K562 (cell line): Measurements from ENCODE around the gene FXYD3. TPM values are rescaled to one million over a fixed set of nuclear protein-coding genes. Genes with fewer than 3 reads are reported as not detected.

ENCODE experiments used
- ATAC-seq: fragments of 200-7000 bp; cut with Tn5 transposase; 3 replicates; pipeline ENCODE4 v1.9.1; 2020; ENCODE audit warnings: moderate library complexity
- BruUV-seq: library from RNA; stranded (reverse); fragments of 400-500 nt; replicated peaks from 2 replicates; lab custom pipeline; 2021; lab: Mats Ljungman, UMichigan
- CTCF ChIA-PET: fragments of 300-600 bp; formaldehyde crosslinking; extraction: SDS; loops from one replicate; lab custom pipeline; 2021; ENCODE audit warnings: low intra/inter-chr PET ratio; lab: Yijun Ruan, JAX
- POLR2A ChIA-PET: fragments of 300-600, 350-650 bp; sonication (Branson Sonifier 250); formaldehyde crosslinking; extraction: SDS; loops from one replicate; lab custom pipeline; 2021; ENCODE audit warnings: antibody characterized with exemption, inconsistent platforms; lab: Yijun Ruan, JAX
- DNase-seq, 4 experiments: peaks; one replicate each; pipeline versions ENCODE4 v3.0.0 to v3.0.0-alpha.2; 2011 to 2018; ENCODE audit warnings: low spot score in 3 of 4, mixed read lengths in 3 of 4; ENCODE audit errors: extremely low read depth in 1 of 4
- FAIRE-seq: peaks from 2 replicates; lab custom pipeline; 2011; peaks lifted over from hg19 to GRCh38; lab: Jason Lieb, UNC
- H2AFZ ChIP-seq: 2 replicates; pipeline ENCODE4 v1.6.0; 2011; ENCODE audit warnings: low read depth, low read length, control low read depth, inconsistent platforms
- H3K27ac ChIP-seq: fragments of 200-600 bp; 3 replicates; pipeline ENCODE4 v1.8.0; 2011; ENCODE audit warnings: low read depth, mild to moderate bottlenecking, control low read depth, inconsistent platforms, low read length, moderate library complexity, mixed read lengths; ENCODE audit errors: extremely low read depth
- H3K27me3 ChIP-seq, 2 experiments: fragments of 300-600 bp in 1 of 2; 2 replicates in 1 of 2; 3 replicates in 1 of 2; pipeline versions ENCODE4 v1.6.0 to v1.8.0; 2011; ENCODE audit warnings: inconsistent platforms in 2 of 2, low read length in 2 of 2, mild to moderate bottlenecking in 1 of 2, mixed read lengths in 1 of 2, moderate library complexity in 1 of 2; ENCODE audit not compliant: control insufficient read depth in 2 of 2, insufficient read depth in 2 of 2
- H3K36me3 ChIP-seq: fragments of 300-600 bp; 3 replicates; pipeline ENCODE4 v1.8.0; 2011; ENCODE audit warnings: mild to moderate bottlenecking, low read length, inconsistent platforms; ENCODE audit not compliant: control insufficient read depth, insufficient read depth
- H3K4me1 ChIP-seq, 2 experiments: fragments of 200-600 bp in 1 of 2; replicated peaks in 1 of 2; 2 replicates in 1 of 2; 3 replicates in 1 of 2; pipeline versions ENCODE4 v1.5.1 to v1.8.0; 2011; ENCODE audit warnings: inconsistent platforms in 2 of 2, low read length in 2 of 2, mild to moderate bottlenecking in 1 of 2, mixed read lengths in 1 of 2, moderate library complexity in 1 of 2; ENCODE audit not compliant: control insufficient read depth in 2 of 2, insufficient read depth in 2 of 2
- H3K4me2 ChIP-seq: 2 replicates; pipeline ENCODE4 v1.6.1; 2011; ENCODE audit warnings: low read length, control low read depth, inconsistent platforms, mixed read lengths; ENCODE audit not compliant: insufficient read depth
- H3K4me3 ChIP-seq: fragments of 200-600 bp; sonication (generic), shearing (Covaris generic); 2 replicates; pipeline ENCODE4 v1.5.1; 2016; ENCODE audit warnings: control low read depth, inconsistent platforms
- H3K79me2 ChIP-seq: fragments of 200-600 bp; 3 replicates; pipeline ENCODE4 v1.8.0; 2011; ENCODE audit warnings: low read length, inconsistent platforms; ENCODE audit not compliant: control insufficient read depth, insufficient read depth
- H3K9ac ChIP-seq, 2 experiments: 2 replicates each; pipeline versions ENCODE4 v1.6.0 to v1.6.1; 2011; ENCODE audit warnings: low read depth in 2 of 2, low read length in 2 of 2, control low read depth in 1 of 2, inconsistent platforms in 1 of 2, mild to moderate bottlenecking in 1 of 2, mixed read lengths in 1 of 2; ENCODE audit not compliant: insufficient read depth in 1 of 2
- H3K9me1 ChIP-seq: one replicate; pipeline ENCODE4 v1.6.0; 2011; ENCODE audit warnings: inconsistent platforms, mild to moderate bottlenecking, low read length, moderate library complexity; ENCODE audit not compliant: control insufficient read depth, insufficient read depth
- H3K9me3 ChIP-seq: replicated peaks from 2 replicates; pipeline ENCODE4 v1.5.1; 2011; ENCODE audit warnings: low read depth, low read length, inconsistent platforms; ENCODE audit not compliant: control insufficient read depth, insufficient read depth
- H4K20me1 ChIP-seq: replicated peaks from 2 replicates; pipeline ENCODE4 v1.6.1; 2011; ENCODE audit warnings: low read length, inconsistent platforms, mixed read lengths; ENCODE audit not compliant: control insufficient read depth, insufficient read depth
- BRF1 ChIP-seq: IDR thresholded peaks from 3 replicates; pipeline ENCODE4 v1.6.1; 2011; ENCODE audit warnings: borderline replicate concordance, mild to moderate bottlenecking; ENCODE audit not compliant: insufficient read length; ENCODE audit errors: extremely low read depth
- E2F5 ChIP-seq: sonication (generic); formaldehyde crosslinking; IDR thresholded peaks from 2 replicates; pipeline ENCODE4 v1.8.0; 2022; ENCODE audit warnings: mild to moderate bottlenecking, missing genetic modification reagents
- GTF2B ChIP-seq: IDR thresholded peaks from 2 replicates; pipeline ENCODE4 v1.6.1; 2011; ENCODE audit not compliant: insufficient read length; ENCODE audit errors: extremely low read depth
- JUN ChIP-seq, 2 experiments: sonication (generic) in 1 of 2; formaldehyde crosslinking in 1 of 2; IDR thresholded peaks; 2 replicates each; pipeline versions ENCODE4 v1.6.1 to v1.8.0; 2012 to 2022; ENCODE audit warnings: borderline replicate concordance in 2 of 2, mild to moderate bottlenecking in 2 of 2, improper control_type of control experiment in 1 of 2, low read depth in 1 of 2, low read length in 1 of 2, missing genetic modification reagents in 1 of 2
- KAT2B ChIP-seq: IDR thresholded peaks from one replicate; pipeline ENCODE4 v1.6.1; 2012; ENCODE audit warnings: low read depth, mild to moderate bottlenecking, control low read depth, inconsistent platforms, low read length, moderate library complexity
- MECOM ChIP-seq: fragments of 250-450 bp; sonication (Bioruptor Pico); IDR thresholded peaks from 2 replicates; pipeline ENCODE4 v1.8.0; 2022; ENCODE audit warnings: inconsistent platforms
- MYC ChIP-seq, 2 experiments: fragments of 250-450 bp in 1 of 2; sonication (Bioruptor Pico) in 1 of 2; IDR thresholded peaks; 2 replicates each; pipeline versions ENCODE4 v1.5.1 to v1.6.1; 2012 to 2021; ENCODE audit warnings: low read depth in 2 of 2, borderline replicate concordance in 1 of 2, improper control_type of control experiment in 1 of 2, low read length in 1 of 2, mild to moderate bottlenecking in 1 of 2, moderate library complexity in 1 of 2
- NEUROD1 ChIP-seq: fragments of 150-350 bp; IDR thresholded peaks from 2 replicates; pipeline ENCODE4 v1.6.1; 2014; ENCODE audit warnings: borderline replicate concordance, low read length, low read depth; ENCODE audit not compliant: partially characterized antibody
- SMARCE1 ChIP-seq: fragments of 450-650 bp; IDR thresholded peaks from 2 replicates; pipeline ENCODE4 v1.7.1; 2016; ENCODE audit warnings: mild to moderate bottlenecking
- SNAPC5 ChIP-seq: fragments of 250-450 bp; sonication (Bioruptor Pico); IDR thresholded peaks from 2 replicates; pipeline ENCODE4 v1.8.0; 2021; ENCODE audit warnings: moderate library complexity, mild to moderate bottlenecking, inconsistent platforms
- SRSF3 ChIP-seq: fragments of 200-400 bp; formaldehyde crosslinking; IDR thresholded peaks from 2 replicates; pipeline ENCODE4 v1.6.1; 2016; ENCODE audit warnings: mild to moderate bottlenecking, low read length, moderate library complexity; ENCODE audit not compliant: insufficient read depth
- TAF15 ChIP-seq: fragments of 200-400 bp; formaldehyde crosslinking; IDR thresholded peaks from 2 replicates; pipeline ENCODE4 v1.6.1; 2017; ENCODE audit warnings: mild to moderate bottlenecking, low read depth, low read length, moderate library complexity
- TGIF2 ChIP-seq: sonication (generic); formaldehyde crosslinking; IDR thresholded peaks from 2 replicates; pipeline ENCODE4 v1.8.1; 2022; ENCODE audit warnings: mild to moderate bottlenecking, missing genetic modification reagents, moderate library complexity
- ZC3H11A ChIP-seq: IDR thresholded peaks from 2 replicates; pipeline ENCODE4 v1.6.1; 2012; ENCODE audit warnings: low read depth, low read length, improper control_type of control experiment
- ZFP36 ChIP-seq: fragments of 150-350 bp; IDR thresholded peaks from 2 replicates; pipeline ENCODE4 v1.6.1; 2018; ENCODE audit warnings: low read length, low read depth; ENCODE audit not compliant: partially characterized antibody
- ZNF551 ChIP-seq: fragments of 250-450 bp; sonication (Bioruptor Pico); IDR thresholded peaks from 2 replicates; pipeline ENCODE4 v1.5.0; 2021; ENCODE audit warnings: mild to moderate bottlenecking, moderate library complexity
- ZNF639 ChIP-seq, 2 experiments: fragments of 200-800 bp in 1 of 2; sonication (Bioruptor generic) in 1 of 2; sonication (generic) in 1 of 2; formaldehyde crosslinking in 1 of 2; IDR thresholded peaks in 1 of 2; conservative IDR thresholded peaks in 1 of 2; 2 replicates each; pipeline versions ENCODE4 v1.5.0 to v1.6.1; 2016 to 2020; ENCODE audit warnings: missing compliant biosample characterization in 1 of 2, missing genetic modification characterization in 1 of 2, missing genetic modification reagents in 1 of 2
- WGBS: fragments of 100-300 bp; shearing (Covaris generic); methylation state at CpG from one replicate; pipeline ENCODE4 v1.1.6; 2016; ENCODE audit warnings: low coverage, mixed read lengths; ENCODE audit not compliant: insufficient coverage; ENCODE audit errors: missing lambda C conversion rate; 5-methylcytosine and 5-hydroxymethylcytosine counted together
- in situ Hi-C: fragments of 300-500 bp; cut with MboI; formaldehyde crosslinking; loops from 4 replicates; pipeline ENCODE4 v1.15.0; 2018; ENCODE audit warnings: inconsistent platforms, mixed read lengths
- intact Hi-C: fragments of 100-400 bp; cut with micrococcal nuclease; formaldehyde crosslinking; loops from 2 replicates; pipeline ENCODE4 v1.14.2; 2022
- polyA plus RNA-seq, 8 experiments: library from polyadenylated mRNA; depleted of rRNA in 4 of 8; stranded (reverse) in 5 of 8; unstranded in 3 of 8; fragments of >200 nt; fragmentation: Nextera tagmentation in 2 of 8; fragmentation: Illumina TruSeq in 1 of 8; extraction: Ambion mirVana in 2 of 8; extraction: Trizol in 1 of 8; gene quantifications; 2 replicates each; pipeline versions ENCODE4 v1.2.1 to v1.2.3, GENCODE V29; 2011 to 2014; ENCODE audit warnings: inconsistent platforms in 1 of 8, missing spikeins in 1 of 8
- total RNA-seq, 7 experiments: library from RNA; depleted of rRNA in 6 of 7; stranded (reverse); fragments of >200 nt in 6 of 7; fragmentation: Illumina TruSeq in 2 of 7; extraction: Trizol in 2 of 7; gene quantifications; 2 replicates each; pipeline versions ENCODE4 v1.2.1 to v1.2.3, GENCODE V29; 2011 to 2021; ENCODE audit warnings: low replicate concordance in 1 of 7

Gene FXYD3
- total and polyA plus RNA-seq, 9 of the 15 experiments (the other 6 are each of a cell fraction or from before 2014, with no cell fraction given) = 0.24 TPM; not detected in 8

- H3K9me3 ChIP-seq = peaks cover 5% of the 10 kb centered on the region; the same call in 1 of the 2 replicates
- H3K79me2 ChIP-seq = no peaks in the 10 kb centered on the region
- H3K9ac ChIP-seq = no peak overlapping the region
- H3K27ac ChIP-seq = no peak overlapping the region
- ChIA-PET CTCF (no interaction called here), POLR2A (interaction anchor here (0.6 to 1.4 kb wide), 4 partner anchors 12 to 1025 kb away, joined by 3 to 5 read pairs (median 3); no protein-coding TSS in a partner anchor)
- no TSS peak for BruUV-seq
- no peak for FAIRE-seq
- peaks cover 0 to 8% of the 10 kb centered on the region in 2 experiments; a peak in 2 of 5 replicates for H3K27me3 ChIP-seq
- ATAC-seq = no peak
- in situ Hi-C loops = loop anchor here (5.0 kb wide), 1 partner anchor 58 kb away; no protein-coding TSS in a partner anchor
- H3K4me3 ChIP-seq = no peak overlapping the region
- DNase-seq = no peak
- 35% methylated on average over 10 of the region's 10 CpGs for WGBS
- no peak overlapping the region for H3K4me2 ChIP-seq
- peak overlapping the region; percentile 12; the same call in 1 of the 2 replicates for H2AFZ ChIP-seq
- no peaks in the 10 kb centered on the region for H3K36me3 ChIP-seq
- no peaks in the 10 kb centered on the region for H3K9me1 ChIP-seq
- no peaks in the 10 kb centered on the region for H4K20me1 ChIP-seq
- intact Hi-C loops = loop anchor here (1.0 kb wide), 1 partner anchor 21 kb away; no protein-coding TSS in a partner anchor
- H3K4me1 ChIP-seq = peaks cover 5 to 15% of the 10 kb centered on the region in 2 experiments; a peak in 3 of 5 replicates
- TF ChIP-seq SRSF3 (no peak), TAF15 (no peak), TGIF2 (CRISPR knock-in tag) (no peak), ZC3H11A (no peak), BRF1 (no peak), ZFP36 (no peak), ZNF639 (CRISPR knock-in tag; conservative IDR thresholded peaks at IDR 0.05 in 1 of 2, IDR thresholded peaks at IDR 0.05 in 1 of 2) (no peak), E2F5 (CRISPR knock-in tag) (no peak), JUN (IDR thresholded peaks at IDR 0.05; ENCODE audit: borderline replicate concordance, low read depth, low read length) (no peak), JUN (CRISPR knock-in tag; IDR thresholded peaks at IDR 0.05; ENCODE audit: borderline replicate concordance) (no peak), ZNF551 (CRISPR knock-in tag) (no peak), MECOM (CRISPR knock-in tag) (no peak), SMARCE1 (no peak), NEUROD1 (no peak), MYC (IDR thresholded peaks at IDR 0.05; ENCODE audit: low read depth, low read length) (no peak), MYC (CRISPR knock-in tag; IDR thresholded peaks at IDR 0.05; ENCODE audit: borderline replicate concordance, low read depth) (no peak), KAT2B (no peak), SNAPC5 (CRISPR knock-in tag) (no peak), GTF2B (no peak)
Observed at GRCh38 chr19:35068941-35069634, 46.5 kb upstream of the FXYD3 start.
